Upper lobe of left lung (tissue), 6 donors: ENCODE data around the gene MYL6B. TPM values are rescaled to one million over a fixed set of nuclear protein-coding genes. Genes with fewer than 3 reads are reported as not detected.
"Not testable (repeated sequence)": the region's sequence is repeated elsewhere in the genome, so short reads cannot be mapped to it uniquely, and the experiment has no call there.

Experiments used
- ATAC-seq, 2 donors: fragments of 200-7000 bp; cut with Tn5 transposase; one replicate each; pipeline ENCODE4 v1.9.1; 2022; ENCODE audit warnings: mild to moderate bottlenecking in 2 of 2, moderate library complexity in 2 of 2; ENCODE audit not compliant: low FRiP score in 2 of 2
- DNase-seq, 2 donors: peaks; one replicate each; pipeline ENCODE4 v3.0.0-alpha.2; 2019 to 2020
- H3K27ac ChIP-seq, 4 donors: fragments of 200-600 bp; sonication (generic); one replicate each; pipeline ENCODE4 v1.5.1; 2016 to 2019
- H3K27me3 ChIP-seq, 4 donors: fragments of 200-600 bp; sonication (generic); one replicate each; pipeline ENCODE4 v1.5.1; 2017 to 2019
- H3K36me3 ChIP-seq, 4 donors: fragments of 200-600 bp; sonication (generic); one replicate each; pipeline ENCODE4 v1.5.1; 2016 to 2019
- H3K4me1 ChIP-seq, 4 donors: fragments of 200-600 bp; sonication (generic); one replicate each; pipeline ENCODE4 v1.5.1; 2018 to 2019
- H3K4me3 ChIP-seq, 4 donors: fragments of 200-600 bp; sonication (generic); one replicate each; pipeline ENCODE4 v1.5.1; 2017 to 2019; ENCODE audit warnings: mild to moderate bottlenecking in 2 of 4, moderate library complexity in 1 of 4
- H3K9me3 ChIP-seq, 4 donors: fragments of 200-600 bp; sonication (generic); one replicate each; pipeline ENCODE4 v1.5.1; 2018 to 2019
- EP300 ChIP-seq, 4 donors: sonication (generic); formaldehyde crosslinking; IDR thresholded peaks; one replicate each; pipeline ENCODE4 v1.5.1; 2017; ENCODE audit warnings: antibody characterized with exemption in 4 of 4, control low read depth in 2 of 4
- POLR2A ChIP-seq, 4 donors: fragments of 450-650 bp; IDR thresholded peaks; one replicate each; pipeline ENCODE4 v1.5.1; 2016 to 2017; ENCODE audit warnings: antibody characterized with exemption in 4 of 4, mild to moderate bottlenecking in 2 of 4
- POLR2AphosphoS5 ChIP-seq, 2 donors: sonication (generic); formaldehyde crosslinking; IDR thresholded peaks; one replicate each; pipeline ENCODE4 v1.5.1; 2017; ENCODE audit warnings: antibody characterized with exemption in 2 of 2
- WGBS, 2 donors: methylation state at CpG; one replicate each; pipeline ENCODE4 v1.1.5; 2017 to 2018; 5-methylcytosine and 5-hydroxymethylcytosine counted together
- total RNA-seq, 6 donors: library from RNA; depleted of rRNA in 4 of 6; stranded (reverse); fragments of >200 nt in 4 of 6; gene quantifications; one replicate each; pipeline versions ENCODE4 v1.1.0 to v1.2.1, GENCODE V29; 2016 to 2021
- TF ChIP-seq, protein P1 (sequence below), 6 experiments: fragments of 450-650 bp in 4 of 6; fragments of 200-600 bp in 2 of 6; sonication (generic) in 2 of 6; IDR thresholded peaks; one replicate each; pipeline ENCODE4 v1.5.1; 2016 to 2019; ENCODE audit warnings: antibody characterized with exemption in 6 of 6
- donor health status: DM: no; HTN: no; CAD: no; lungs with moderate emphysema.
- donor health status: DM: no; HTN: yes; CAD: no; lungs with severe emphysema.

The MYL6B gene
- total RNA-seq, 6 donors from 2014 or later = 10.5 to 38.4 (median 29.1) TPM

DNA sequence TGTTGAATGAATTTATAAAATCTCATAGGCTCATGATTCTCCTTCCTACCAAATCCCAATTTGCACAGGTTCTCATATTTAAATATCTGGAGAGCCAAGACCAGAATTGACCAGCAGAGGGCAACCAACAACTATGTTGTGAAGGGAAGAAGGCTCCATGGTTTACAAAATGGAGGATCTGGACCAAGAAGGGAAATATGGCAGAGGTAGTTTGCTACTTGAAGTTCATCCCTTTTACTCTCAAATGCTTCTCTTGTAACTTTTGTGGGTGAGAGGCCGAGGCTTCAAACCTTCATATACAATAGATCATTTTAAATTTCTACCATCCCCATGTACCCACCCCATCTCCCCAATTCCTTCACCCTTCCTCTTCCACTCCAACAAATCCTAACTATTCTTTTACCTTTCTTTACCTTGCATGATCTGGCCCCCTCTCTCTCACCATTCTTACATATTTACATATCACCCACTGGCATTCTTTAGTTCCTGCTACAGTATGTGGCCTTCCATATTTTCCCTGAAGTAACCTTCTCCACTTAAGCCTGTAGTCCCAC is 40.7 kb downstream of the MYL6B start:
- H3K36me3 ChIP-seq = no peaks in the 10 kb centered on the region
- TF ChIP-seq POLR2A (IDR thresholded peaks at IDR 0.05) (no peak), POLR2AphosphoS5 (IDR thresholded peaks at IDR 0.05) (no peak), EP300 (IDR thresholded peaks at IDR 0.05) (no peak)
- TF ChIP-seq, protein P1, sequence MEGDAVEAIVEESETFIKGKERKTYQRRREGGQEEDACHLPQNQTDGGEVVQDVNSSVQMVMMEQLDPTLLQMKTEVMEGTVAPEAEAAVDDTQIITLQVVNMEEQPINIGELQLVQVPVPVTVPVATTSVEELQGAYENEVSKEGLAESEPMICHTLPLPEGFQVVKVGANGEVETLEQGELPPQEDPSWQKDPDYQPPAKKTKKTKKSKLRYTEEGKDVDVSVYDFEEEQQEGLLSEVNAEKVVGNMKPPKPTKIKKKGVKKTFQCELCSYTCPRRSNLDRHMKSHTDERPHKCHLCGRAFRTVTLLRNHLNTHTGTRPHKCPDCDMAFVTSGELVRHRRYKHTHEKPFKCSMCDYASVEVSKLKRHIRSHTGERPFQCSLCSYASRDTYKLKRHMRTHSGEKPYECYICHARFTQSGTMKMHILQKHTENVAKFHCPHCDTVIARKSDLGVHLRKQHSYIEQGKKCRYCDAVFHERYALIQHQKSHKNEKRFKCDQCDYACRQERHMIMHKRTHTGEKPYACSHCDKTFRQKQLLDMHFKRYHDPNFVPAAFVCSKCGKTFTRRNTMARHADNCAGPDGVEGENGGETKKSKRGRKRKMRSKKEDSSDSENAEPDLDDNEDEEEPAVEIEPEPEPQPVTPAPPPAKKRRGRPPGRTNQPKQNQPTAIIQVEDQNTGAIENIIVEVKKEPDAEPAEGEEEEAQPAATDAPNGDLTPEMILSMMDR (IDR thresholded peaks at IDR 0.05) = peak; percentile 80 to 88 (median 84)
- DNase-seq (peak in 1 of 2 donors; percentile 67), ATAC-seq (peak in 1 of 2 donors; percentile 36)
- 53 to 56% methylated on average over 1 of the region's 1 CpG for WGBS, 2 donors
- peaks cover 7 to 17% (median 13%) of the 10 kb centered on the region in 4 donors for H3K4me1 ChIP-seq
- H3K4me3 ChIP-seq = no peak overlapping the region
- no peak overlapping the region for H3K27ac ChIP-seq
- no peaks in the 10 kb centered on the region for H3K27me3 ChIP-seq
- no peaks in the 10 kb centered on the region for H3K9me3 ChIP-seq

DNA sequence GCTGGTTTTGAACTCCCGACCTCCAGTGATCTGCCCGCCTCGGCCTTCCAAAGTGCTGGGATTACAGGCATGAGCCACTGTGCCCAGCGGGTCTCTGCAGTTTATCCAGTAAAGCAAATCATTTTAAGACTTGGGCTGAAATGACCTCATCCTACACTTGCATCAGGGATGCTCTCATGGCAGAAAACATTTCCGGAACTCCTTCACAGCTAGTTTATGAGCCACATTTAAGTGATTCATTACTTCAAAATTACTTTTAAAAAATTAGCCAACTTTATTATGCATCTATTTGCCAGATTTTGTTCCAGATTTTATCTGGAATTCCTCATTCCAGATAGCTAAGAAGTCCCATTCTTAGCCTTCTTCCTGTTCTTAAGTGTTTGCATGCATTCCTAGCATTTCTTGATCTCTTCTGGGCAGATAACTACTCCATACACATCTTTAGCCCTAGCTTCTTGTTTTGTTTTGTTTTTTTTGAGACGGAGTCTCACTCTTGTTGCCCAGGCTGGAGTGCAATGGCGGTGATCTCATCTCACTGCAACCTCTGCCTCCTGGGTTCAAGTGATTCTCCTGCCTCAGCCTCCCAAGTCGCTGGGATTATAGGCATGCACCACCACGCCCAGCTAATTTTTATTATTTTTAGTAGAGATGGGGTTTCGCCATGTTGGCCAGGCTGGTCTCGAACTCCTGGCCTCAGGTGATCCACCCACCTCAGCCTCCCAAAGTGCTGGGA is 44.6 kb downstream of the MYL6B start:
- not testable (repeated sequence) for H3K4me3 ChIP-seq, H3K9me3 ChIP-seq, H3K27ac ChIP-seq, H3K27me3 ChIP-seq, DNase-seq, H3K36me3 ChIP-seq, H3K4me1 ChIP-seq
- ATAC-seq = peak; percentile 77 to 88
- 64 to 71% methylated on average over 11 of the region's 11 CpGs for WGBS, 2 donors
- peak in 1 of 2 donors; percentile 39 for TF ChIP-seq POLR2AphosphoS5 (IDR thresholded peaks at IDR 0.05)

DNA sequence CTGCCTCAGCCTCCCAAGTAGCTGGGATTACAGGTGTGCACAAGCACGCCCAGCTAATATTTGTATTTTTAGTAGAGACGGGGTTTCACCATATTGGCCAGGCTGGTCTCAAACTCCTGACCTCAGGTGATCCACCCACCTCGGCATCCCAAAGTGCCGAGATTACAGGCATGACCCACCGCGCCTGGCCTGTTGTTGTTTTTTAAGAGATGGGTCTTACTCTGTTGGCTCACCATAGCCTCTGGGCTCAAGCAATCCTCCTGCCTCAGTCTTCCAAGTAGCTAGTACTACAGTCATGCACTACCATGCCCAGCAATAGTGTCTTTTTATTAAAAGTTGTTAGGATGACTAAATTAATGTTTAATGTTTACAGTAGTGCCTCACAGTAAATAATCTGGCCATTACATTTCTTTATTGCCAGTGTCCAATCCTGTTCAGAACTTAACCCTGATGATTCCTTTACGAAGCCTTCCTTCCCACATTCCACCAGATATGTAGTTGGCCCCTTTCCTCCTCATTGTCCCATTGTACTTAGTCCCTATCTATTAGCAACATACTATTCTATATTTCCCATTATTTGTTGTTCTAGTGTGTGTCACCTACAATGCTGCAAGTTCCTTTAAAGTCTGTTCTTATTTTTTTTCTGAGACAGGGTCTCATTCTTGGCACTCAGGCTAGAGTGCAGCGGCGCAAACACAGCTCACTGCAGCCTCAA is 45.7 kb downstream of the MYL6B start:
- no peaks in the 10 kb centered on the region for H3K36me3 ChIP-seq
- no peak overlapping the region for H3K4me3 ChIP-seq
- no peak overlapping the region for H3K27ac ChIP-seq
- WGBS, 2 donors = 91 to 92% methylated on average over 9 of the region's 9 CpGs
- no peak for TF ChIP-seq EP300 (IDR thresholded peaks at IDR 0.05)
- TF ChIP-seq POLR2A (IDR thresholded peaks at IDR 0.05) = no peak
- no peak for TF ChIP-seq POLR2AphosphoS5 (IDR thresholded peaks at IDR 0.05)
- TF ChIP-seq, protein P1 (IDR thresholded peaks at IDR 0.05) = no peak
- H3K4me1 ChIP-seq = peaks cover 0 to 8% (median 1%) of the 10 kb centered on the region in 4 donors
- no peaks in the 10 kb centered on the region for H3K9me3 ChIP-seq
- DNase-seq (no peak), ATAC-seq (no peak)
- H3K27me3 ChIP-seq = no peaks in the 10 kb centered on the region

DNA sequence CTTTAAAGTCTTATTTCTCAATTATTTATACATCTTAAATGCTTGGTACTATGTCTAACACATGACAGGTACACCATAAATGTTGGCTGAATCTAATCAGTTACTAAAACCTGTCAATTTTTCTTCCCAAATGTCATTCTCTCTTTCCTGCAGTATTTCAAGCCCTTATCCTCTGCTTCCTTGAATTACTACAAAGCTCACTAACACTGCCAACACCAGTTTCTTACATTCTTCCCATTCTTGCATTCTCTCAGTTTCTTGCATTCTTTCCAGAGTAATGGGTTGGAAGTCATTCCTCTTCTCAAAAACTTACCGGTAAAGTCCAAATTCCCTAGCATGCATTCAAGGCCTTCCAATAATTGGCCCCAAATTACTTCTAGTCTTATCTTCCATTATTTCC is 46.4 kb downstream of the MYL6B start:
- Histone ChIP-seq H3K36me3 (no peaks in the 10 kb centered on the region), H3K9me3 (no peaks in the 10 kb centered on the region), H3K4me3 (no peak overlapping the region), H3K27ac (no peak overlapping the region), H3K4me1 (peaks cover 0 to 4% (median 0%) of the 10 kb centered on the region in 4 donors), H3K27me3 (no peaks in the 10 kb centered on the region)
- WGBS, 2 donors = 70 to 75% methylated on average over 1 of the region's 1 CpG
- no peak for ATAC-seq
- TF ChIP-seq POLR2A (IDR thresholded peaks at IDR 0.05) (no peak), EP300 (IDR thresholded peaks at IDR 0.05) (no peak), POLR2AphosphoS5 (IDR thresholded peaks at IDR 0.05) (no peak)
- TF ChIP-seq, protein P1 (IDR thresholded peaks at IDR 0.05) = no peak
- no peak for DNase-seq

DNA sequence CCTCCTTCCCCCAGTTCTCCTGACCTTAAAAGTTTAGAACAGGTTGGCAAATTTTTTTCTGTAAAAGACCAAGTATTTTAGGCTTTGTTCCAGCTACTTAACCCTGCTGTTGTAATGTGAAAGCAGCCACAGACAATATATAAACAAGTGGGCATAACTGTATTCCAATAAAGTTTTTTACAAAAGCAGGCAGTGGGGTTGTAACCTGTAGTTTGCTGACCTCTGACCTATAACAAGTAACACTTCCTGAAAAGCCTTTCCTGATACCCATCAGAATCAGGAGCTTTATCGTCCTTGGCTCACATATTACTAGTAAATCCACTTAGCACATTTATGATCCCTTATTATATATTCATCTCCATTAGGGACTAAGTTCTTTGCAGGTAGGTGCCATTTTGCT is 50.0 kb downstream of the MYL6B start:
- 39 to 45% methylated on average over 1 of the region's 1 CpG for WGBS, 2 donors
- H3K4me3 ChIP-seq = no peak overlapping the region
- no peak for DNase-seq
- ATAC-seq = no peak
- H3K36me3 ChIP-seq = peaks cover 15 to 31% (median 20%) of the 10 kb centered on the region in 4 donors
- peak overlapping the region in 1 of 4 donors; percentile 34 for H3K27ac ChIP-seq
- no peaks in the 10 kb centered on the region for H3K9me3 ChIP-seq
- H3K27me3 ChIP-seq = no peaks in the 10 kb centered on the region
- peaks cover 0 to 4% (median 0%) of the 10 kb centered on the region in 4 donors for H3K4me1 ChIP-seq
- TF ChIP-seq POLR2AphosphoS5 (IDR thresholded peaks at IDR 0.05) (no peak), POLR2A (IDR thresholded peaks at IDR 0.05) (no peak), EP300 (IDR thresholded peaks at IDR 0.05) (no peak)
- TF ChIP-seq, protein P1 (IDR thresholded peaks at IDR 0.05) = no peak
